Measurements from ENCODE around the gene GPANK1.
A peak's percentile ranks its signal among the peaks of the same experiment; 100 is the strongest.

GRCh38 chr6:31622684-31623091 is 42.1 kb downstream of the GPANK1 start:
- 0 out of 2 replicates have a peak, but pooled peaks have one; percentile 15 for TF ChIP-seq POLR2A (IDR thresholded peaks at IDR 0.05; ENCODE audit: low read depth, low read length)
- TF ChIP-seq ASH2L (IDR thresholded peaks at IDR 0.05; ENCODE audit: borderline replicate concordance, low read depth) = no peak
- TF ChIP-seq NKRF (conservative IDR thresholded peaks at IDR 0.05) = no peak
- no peak for TF ChIP-seq EP300 (IDR thresholded peaks at IDR 0.05; ENCODE audit: borderline replicate concordance in 1 of 2, control insufficient read depth in 1 of 2, low read depth in 2 of 2, low read length in 2 of 2)
- no peak for TF ChIP-seq E4F1 (IDR thresholded peaks at IDR 0.05; ENCODE audit: borderline replicate concordance, partially characterized antibody)
- TF ChIP-seq CBX5 (IDR thresholded peaks at IDR 0.05; ENCODE audit: low read depth) = no peak
- TF ChIP-seq CTCF (IDR thresholded peaks at IDR 0.05 in 2 of 3, conservative IDR thresholded peaks at IDR 0.05 in 1 of 3; ENCODE audit: control insufficient read depth in 2 of 3, extremely low read depth in 1 of 3, insufficient read depth in 1 of 3, low read depth in 3 of 3, low read length in 3 of 3) = no peak
- no peak for TF ChIP-seq RBBP5 (conservative IDR thresholded peaks at IDR 0.05)

All from GM12878 (cell line).